ENCODE measurements around the gene C3orf62. TPM values are rescaled to one million over a fixed set of nuclear protein-coding genes. Genes with fewer than 3 reads are reported as not detected.

C3orf62 gene
- polyA plus RNA-seq, 1 of the 3 experiments (the other 2 are of a cell fraction) = 4.2 TPM

DNA sequence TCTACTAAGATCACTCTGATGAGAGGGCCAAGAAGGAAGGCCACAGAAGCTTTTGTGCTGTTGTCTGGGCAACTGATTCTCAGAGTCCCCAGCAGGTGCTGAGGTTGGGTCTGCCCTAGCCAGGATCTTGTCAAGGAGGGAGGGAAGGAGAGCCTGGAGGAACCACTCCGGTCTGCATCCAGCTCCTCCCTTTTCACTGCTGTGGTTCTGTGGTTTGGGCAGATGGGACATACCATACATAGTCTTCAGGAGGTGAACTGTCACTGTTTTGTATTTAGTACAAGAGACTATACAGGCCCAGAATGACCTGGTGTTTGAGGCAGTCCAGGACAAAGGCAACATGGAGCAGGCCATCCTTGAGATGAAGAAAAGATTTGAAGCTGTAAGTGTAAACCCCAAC lies 21.9 kb downstream of the C3orf62 start:
- Histone ChIP-seq H3F3A (replicated peaks; ENCODE audit: insufficient read depth) (no peaks in the 10 kb centered on the region), H3K4me3 (ENCODE audit: low read depth in 2 of 2, low read length in 1 of 2) (no peak overlapping the region), H3K79me2 (ENCODE audit: insufficient read depth) (no peaks in the 10 kb centered on the region), H3K4me1 (ENCODE audit: control insufficient read depth in 1 of 2, insufficient read depth in 2 of 2, low read depth in 1 of 2, low read length in 1 of 2) (no peaks in the 10 kb centered on the region), H2AFZ (ENCODE audit: low read depth) (no peak overlapping the region), H4K20me1 (ENCODE audit: insufficient read depth) (no peaks in the 10 kb centered on the region), H3K9me2 (no peaks in the 10 kb centered on the region), H3K27me3 (ENCODE audit: insufficient read depth) (no peaks in the 10 kb centered on the region), H3K9ac (no peak overlapping the region), H3K36me3 (replicated peaks in 1 of 2; ENCODE audit: control insufficient read depth in 1 of 2, insufficient read depth in 2 of 2, low read length in 1 of 2) (no peaks in the 10 kb centered on the region), H3K9me3 (no peaks in the 10 kb centered on the region), H3K27ac (ENCODE audit: low read depth in 2 of 2, low read length in 1 of 2) (no peak overlapping the region), H3K4me2 (no peak overlapping the region)
- DNase-seq = no peak
- WGBS (ENCODE audit: low lambda C conversion rate) = 38% methylated on average over 1 of the region's 1 CpG
- ChIA-PET CTCF (no interaction called here), POLR2A (no interaction called here)
- peak; percentile 31; the same call in 1 of the 2 replicates for TF ChIP-seq PBX3 (IDR thresholded peaks at IDR 0.05)
- no peak for TF ChIP-seq FOXJ3 (CRISPR knock-in tag; IDR thresholded peaks at IDR 0.05)
- TF ChIP-seq TCF12 (IDR thresholded peaks at IDR 0.05) = peak; percentile 71

DNA sequence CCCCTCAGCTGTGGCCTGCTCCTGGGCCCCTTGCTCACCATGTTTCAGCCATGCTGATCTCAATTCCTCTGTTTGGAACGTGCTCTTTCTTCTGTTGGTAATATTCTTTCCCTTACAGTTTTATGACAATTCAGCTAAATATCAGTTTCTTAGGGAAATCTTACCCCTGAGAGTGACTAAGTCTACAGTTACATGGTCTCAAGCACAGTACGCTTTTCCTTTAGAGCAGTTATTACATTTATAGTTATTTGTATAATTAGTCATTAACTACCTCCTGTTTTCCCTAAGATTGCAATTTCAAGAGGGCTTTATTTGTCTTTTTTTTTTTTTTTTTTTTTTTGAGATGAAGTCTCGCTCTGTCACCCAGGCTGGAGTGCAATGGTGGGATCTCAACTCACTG lies 23.5 kb downstream of the C3orf62 start:
- H3K4me3 ChIP-seq (ENCODE audit: low read depth in 2 of 2, low read length in 1 of 2) = no peak overlapping the region
- no peak overlapping the region for H2AFZ ChIP-seq (ENCODE audit: low read depth)
- H3K9me3 ChIP-seq = no peaks in the 10 kb centered on the region
- TF ChIP-seq POLR2AphosphoS5 (IDR thresholded peaks at IDR 0.05; ENCODE audit: low read depth, low read length) (no peak), RAD21 (IDR thresholded peaks at IDR 0.05; ENCODE audit: low read length) (no peak), MAX (IDR thresholded peaks at IDR 0.05; ENCODE audit: low read depth) (no peak), MEF2A (IDR thresholded peaks at IDR 0.05; ENCODE audit: borderline replicate concordance, low read depth) (no peak), YY1 (IDR thresholded peaks at IDR 0.05; ENCODE audit: low read depth) (no peak), TCF12 (IDR thresholded peaks at IDR 0.05) (no peak), GATA2 (CRISPR knock-in tag; IDR thresholded peaks at IDR 0.05) (no peak), TAF1 (IDR thresholded peaks at IDR 0.05; ENCODE audit: borderline replicate concordance, low read depth, low read length) (no peak), NRF1 (IDR thresholded peaks at IDR 0.05; ENCODE audit: low read depth, low read length) (no peak), FOXJ3 (CRISPR knock-in tag; IDR thresholded peaks at IDR 0.05) (no peak), IRF3 (IDR thresholded peaks at IDR 0.05; ENCODE audit: low read depth, low read length) (no peak), ELF1 (IDR thresholded peaks at IDR 0.05) (no peak), FOXM1 (IDR thresholded peaks at IDR 0.05; ENCODE audit: low read depth) (no peak), GABPA (IDR thresholded peaks at IDR 0.05; ENCODE audit: low read depth) (no peak), FOSL2 (IDR thresholded peaks at IDR 0.05; ENCODE audit: borderline replicate concordance, low read depth) (no peak), SIN3A (IDR thresholded peaks at IDR 0.05; ENCODE audit: borderline replicate concordance, low read depth, low read length) (no peak), JUND (IDR thresholded peaks at IDR 0.05) (no peak)
- TF ChIP-seq, protein P1, sequence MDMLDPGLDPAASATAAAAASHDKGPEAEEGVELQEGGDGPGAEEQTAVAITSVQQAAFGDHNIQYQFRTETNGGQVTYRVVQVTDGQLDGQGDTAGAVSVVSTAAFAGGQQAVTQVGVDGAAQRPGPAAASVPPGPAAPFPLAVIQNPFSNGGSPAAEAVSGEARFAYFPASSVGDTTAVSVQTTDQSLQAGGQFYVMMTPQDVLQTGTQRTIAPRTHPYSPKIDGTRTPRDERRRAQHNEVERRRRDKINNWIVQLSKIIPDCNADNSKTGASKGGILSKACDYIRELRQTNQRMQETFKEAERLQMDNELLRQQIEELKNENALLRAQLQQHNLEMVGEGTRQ (IDR thresholded peaks at IDR 0.05; ENCODE audit: borderline replicate concordance, low read depth, low read length) = no peak
- TF ChIP-seq, protein P2, sequence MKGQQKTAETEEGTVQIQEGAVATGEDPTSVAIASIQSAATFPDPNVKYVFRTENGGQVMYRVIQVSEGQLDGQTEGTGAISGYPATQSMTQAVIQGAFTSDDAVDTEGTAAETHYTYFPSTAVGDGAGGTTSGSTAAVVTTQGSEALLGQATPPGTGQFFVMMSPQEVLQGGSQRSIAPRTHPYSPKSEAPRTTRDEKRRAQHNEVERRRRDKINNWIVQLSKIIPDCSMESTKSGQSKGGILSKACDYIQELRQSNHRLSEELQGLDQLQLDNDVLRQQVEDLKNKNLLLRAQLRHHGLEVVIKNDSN (IDR thresholded peaks at IDR 0.05; ENCODE audit: borderline replicate concordance, low read depth) = no peak
- TF ChIP-seq, protein P3, sequence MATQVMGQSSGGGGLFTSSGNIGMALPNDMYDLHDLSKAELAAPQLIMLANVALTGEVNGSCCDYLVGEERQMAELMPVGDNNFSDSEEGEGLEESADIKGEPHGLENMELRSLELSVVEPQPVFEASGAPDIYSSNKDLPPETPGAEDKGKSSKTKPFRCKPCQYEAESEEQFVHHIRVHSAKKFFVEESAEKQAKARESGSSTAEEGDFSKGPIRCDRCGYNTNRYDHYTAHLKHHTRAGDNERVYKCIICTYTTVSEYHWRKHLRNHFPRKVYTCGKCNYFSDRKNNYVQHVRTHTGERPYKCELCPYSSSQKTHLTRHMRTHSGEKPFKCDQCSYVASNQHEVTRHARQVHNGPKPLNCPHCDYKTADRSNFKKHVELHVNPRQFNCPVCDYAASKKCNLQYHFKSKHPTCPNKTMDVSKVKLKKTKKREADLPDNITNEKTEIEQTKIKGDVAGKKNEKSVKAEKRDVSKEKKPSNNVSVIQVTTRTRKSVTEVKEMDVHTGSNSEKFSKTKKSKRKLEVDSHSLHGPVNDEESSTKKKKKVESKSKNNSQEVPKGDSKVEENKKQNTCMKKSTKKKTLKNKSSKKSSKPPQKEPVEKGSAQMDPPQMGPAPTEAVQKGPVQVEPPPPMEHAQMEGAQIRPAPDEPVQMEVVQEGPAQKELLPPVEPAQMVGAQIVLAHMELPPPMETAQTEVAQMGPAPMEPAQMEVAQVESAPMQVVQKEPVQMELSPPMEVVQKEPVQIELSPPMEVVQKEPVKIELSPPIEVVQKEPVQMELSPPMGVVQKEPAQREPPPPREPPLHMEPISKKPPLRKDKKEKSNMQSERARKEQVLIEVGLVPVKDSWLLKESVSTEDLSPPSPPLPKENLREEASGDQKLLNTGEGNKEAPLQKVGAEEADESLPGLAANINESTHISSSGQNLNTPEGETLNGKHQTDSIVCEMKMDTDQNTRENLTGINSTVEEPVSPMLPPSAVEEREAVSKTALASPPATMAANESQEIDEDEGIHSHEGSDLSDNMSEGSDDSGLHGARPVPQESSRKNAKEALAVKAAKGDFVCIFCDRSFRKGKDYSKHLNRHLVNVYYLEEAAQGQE (IDR thresholded peaks at IDR 0.05; ENCODE audit: low read depth, low read length) = no peak
- no peaks in the 10 kb centered on the region for H3K79me2 ChIP-seq (ENCODE audit: insufficient read depth)
- H3K4me1 ChIP-seq (ENCODE audit: control insufficient read depth in 1 of 2, insufficient read depth in 2 of 2, low read depth in 1 of 2, low read length in 1 of 2) = no peaks in the 10 kb centered on the region
- H4K20me1 ChIP-seq (ENCODE audit: insufficient read depth) = no peaks in the 10 kb centered on the region
- H3F3A ChIP-seq (replicated peaks; ENCODE audit: insufficient read depth) = no peaks in the 10 kb centered on the region
- no peaks in the 10 kb centered on the region for H3K27me3 ChIP-seq (ENCODE audit: insufficient read depth)
- H3K9me2 ChIP-seq = no peaks in the 10 kb centered on the region
- DNase-seq = no peak
- POLR2A ChIA-PET = no interaction called here
- CTCF ChIA-PET = no interaction called here
- no peaks in the 10 kb centered on the region for H3K36me3 ChIP-seq (replicated peaks in 1 of 2; ENCODE audit: control insufficient read depth in 1 of 2, insufficient read depth in 2 of 2, low read length in 1 of 2)
- no peak overlapping the region for H3K4me2 ChIP-seq
- 91% methylated on average over 3 of the region's 3 CpGs for WGBS (ENCODE audit: low lambda C conversion rate)
- H3K27ac ChIP-seq (ENCODE audit: low read depth in 2 of 2, low read length in 1 of 2) = no peak overlapping the region
- H3K9ac ChIP-seq = no peak overlapping the region

Data from SK-N-SH (cell line).